Omental fat pad (tissue), 4 donors: ENCODE results near the gene FSTL5. TPM values are rescaled to one million over a fixed set of nuclear protein-coding genes. Genes with fewer than 3 reads are reported as not detected.

Experiments used
- ATAC-seq: fragments of 150-250 bp; one replicate; pipeline ENCODE4 v1.9.1; 2016; ENCODE audit warnings: mild to moderate bottlenecking, moderate library complexity; ENCODE audit not compliant: low FRiP score
- DNase-seq: peaks from one replicate; pipeline ENCODE4 v3.0.0-alpha.2; 2019; ENCODE audit warnings: low spot score
- total RNA-seq, 4 donors: library from RNA; depleted of rRNA; stranded (reverse); fragments of >200 nt; gene quantifications; one replicate each; pipeline ENCODE4 v1.1.0, GENCODE V29; 2016
- TF ChIP-seq, protein P1 (sequence below), 3 donors: fragments of 450-650 bp; IDR thresholded peaks; one replicate each; pipeline ENCODE4 v1.5.1; 2016 to 2017; ENCODE audit warnings: antibody characterized with exemption in 3 of 3, mild to moderate bottlenecking in 3 of 3, moderate library complexity in 2 of 3

The FSTL5 gene
- total RNA-seq, 4 donors from 2014 or later, result not detected

DNA sequence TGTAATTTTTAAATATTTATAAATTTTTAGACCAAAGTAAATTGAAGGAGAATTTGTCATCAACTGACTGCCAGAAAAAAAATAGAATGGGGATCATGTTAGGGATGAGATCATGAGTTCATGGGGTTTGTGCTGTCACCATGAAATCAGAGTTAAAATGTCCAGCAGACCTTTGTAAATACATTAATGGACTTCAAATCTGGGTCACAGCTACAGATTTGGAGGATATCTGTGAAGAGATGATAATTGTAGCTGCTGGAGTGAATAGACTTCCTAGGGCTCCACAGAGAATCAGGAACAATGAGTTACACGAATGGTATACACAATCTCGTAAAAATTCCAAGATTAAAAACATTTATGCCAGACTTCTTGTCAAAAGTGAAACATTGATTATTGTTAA is 6.6 kb downstream of the FSTL5 start:
- DNase-seq (no peak), ATAC-seq (no peak)
- TF ChIP-seq, protein P1, sequence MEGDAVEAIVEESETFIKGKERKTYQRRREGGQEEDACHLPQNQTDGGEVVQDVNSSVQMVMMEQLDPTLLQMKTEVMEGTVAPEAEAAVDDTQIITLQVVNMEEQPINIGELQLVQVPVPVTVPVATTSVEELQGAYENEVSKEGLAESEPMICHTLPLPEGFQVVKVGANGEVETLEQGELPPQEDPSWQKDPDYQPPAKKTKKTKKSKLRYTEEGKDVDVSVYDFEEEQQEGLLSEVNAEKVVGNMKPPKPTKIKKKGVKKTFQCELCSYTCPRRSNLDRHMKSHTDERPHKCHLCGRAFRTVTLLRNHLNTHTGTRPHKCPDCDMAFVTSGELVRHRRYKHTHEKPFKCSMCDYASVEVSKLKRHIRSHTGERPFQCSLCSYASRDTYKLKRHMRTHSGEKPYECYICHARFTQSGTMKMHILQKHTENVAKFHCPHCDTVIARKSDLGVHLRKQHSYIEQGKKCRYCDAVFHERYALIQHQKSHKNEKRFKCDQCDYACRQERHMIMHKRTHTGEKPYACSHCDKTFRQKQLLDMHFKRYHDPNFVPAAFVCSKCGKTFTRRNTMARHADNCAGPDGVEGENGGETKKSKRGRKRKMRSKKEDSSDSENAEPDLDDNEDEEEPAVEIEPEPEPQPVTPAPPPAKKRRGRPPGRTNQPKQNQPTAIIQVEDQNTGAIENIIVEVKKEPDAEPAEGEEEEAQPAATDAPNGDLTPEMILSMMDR (IDR thresholded peaks at IDR 0.05), result no peak

- no peak for DNase-seq
- TF ChIP-seq, protein P1 (IDR thresholded peaks at IDR 0.05), result no peak
- no peak for ATAC-seq
These were observed 8.8 kb downstream of the FSTL5 start for GRCh38 chr4:162154862-162155540.

- ATAC-seq, result no peak
- TF ChIP-seq, protein P1 (IDR thresholded peaks at IDR 0.05), result no peak
- DNase-seq, result no peak
These were observed 11.9 kb downstream of the FSTL5 start for GRCh38 chr4:162151850-162152249.

DNA sequence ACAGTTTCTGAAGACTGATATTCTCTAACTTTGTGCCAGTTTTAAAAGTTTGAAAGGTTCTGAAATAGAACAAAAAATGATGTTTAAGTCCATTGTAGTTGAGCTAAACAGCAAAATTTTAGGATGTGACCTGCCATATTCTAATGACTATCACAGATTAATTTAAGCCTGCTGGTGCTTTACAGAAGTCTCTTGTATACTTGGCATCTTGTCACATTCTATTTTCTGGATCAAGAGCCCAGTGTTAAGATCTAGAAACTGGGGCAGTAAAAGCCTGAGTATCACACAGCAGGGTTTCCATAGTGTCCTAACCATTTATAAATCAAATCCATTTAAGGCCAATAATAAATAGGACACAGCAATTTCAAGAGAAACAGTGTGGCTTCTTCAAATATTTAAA is 12.4 kb downstream of the FSTL5 start:
- DNase-seq (no peak), ATAC-seq (no peak)
- TF ChIP-seq, protein P1 (IDR thresholded peaks at IDR 0.05), result no peak

GRCh38 chr4:162149644-162150043 is 14.2 kb downstream of the FSTL5 start:
- TF ChIP-seq, protein P1 (IDR thresholded peaks at IDR 0.05), result no peak
- no peak for ATAC-seq
- no peak for DNase-seq

DNA sequence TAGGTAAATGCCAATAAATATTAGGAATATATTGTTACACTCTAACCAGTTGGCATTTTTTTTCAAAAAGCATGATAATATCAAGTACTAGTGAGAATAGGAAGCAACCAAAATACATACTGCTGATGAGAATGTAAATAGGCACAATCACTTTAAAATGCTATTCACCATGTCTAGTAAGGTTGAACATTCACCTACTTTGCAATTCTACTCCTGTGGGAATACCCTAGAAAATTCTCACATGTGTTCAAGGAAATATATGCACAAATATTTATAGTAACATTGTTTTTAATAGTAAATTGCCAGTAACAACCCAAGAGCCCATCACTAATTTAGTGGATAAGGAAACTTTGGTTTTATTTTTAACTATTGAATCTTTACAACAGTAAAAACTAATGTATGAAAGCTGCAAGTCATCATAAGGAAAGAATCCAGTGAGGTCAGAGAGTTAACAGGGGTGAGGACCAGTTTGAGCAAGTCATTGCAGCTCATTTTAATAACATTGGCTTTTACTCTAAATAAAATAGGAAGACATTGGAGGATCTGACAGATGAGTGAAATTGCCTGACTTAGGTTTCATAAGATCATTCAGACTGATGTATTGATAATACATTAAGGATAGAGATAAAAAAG is 23.6 kb downstream of the FSTL5 start:
- no peak for ATAC-seq
- TF ChIP-seq, protein P1 (IDR thresholded peaks at IDR 0.05), result no peak
- no peak for DNase-seq

GRCh38 chr4:162139412-162139811 is 24.4 kb downstream of the FSTL5 start:
- TF ChIP-seq, protein P1 (IDR thresholded peaks at IDR 0.05), result no peak
- ATAC-seq, result no peak

More at GRCh38 chr4:162139412-162139811, 24.4 kb downstream of the FSTL5 start:
- DNase-seq, result no peak
